Loucy (cell line): Measurements from ENCODE around the gene NMB.

Experiments used
- CTCF ChIP-seq: fragments of 200-600 bp; sonication (generic); conservative IDR thresholded peaks from 2 replicates; pipeline ENCODE4 v1.5.1; 2014; ENCODE audit warnings: mild to moderate bottlenecking, antibody characterized with exemption, low read length
- EZH2phosphoT487 ChIP-seq: fragments of 200-600 bp; IDR thresholded peaks from 2 replicates; pipeline ENCODE4 v1.6.1; 2018; ENCODE audit warnings: antibody characterized with exemption, mild to moderate bottlenecking, moderate library complexity, borderline replicate concordance

GRCh38 chr15:84684092-84684491 is 26.1 kb upstream of the NMB start:
- no peak for TF ChIP-seq CTCF
- no peak for TF ChIP-seq EZH2phosphoT487
